Subcutaneous adipose tissue (tissue), 4 donors: ENCODE measurements around the gene PCDHA1. TPM values are rescaled to one million over a fixed set of nuclear protein-coding genes. Genes with fewer than 3 reads are reported as not detected.

Experiments
- small RNA-seq: library from RNA; depleted of rRNA; stranded (forward); fragments of <200 nt; gene quantifications from one replicate; pipeline ENCODE3, GENCODE V24; 2016
- total RNA-seq, 4 donors: library from RNA; depleted of rRNA; stranded (reverse); fragments of >200 nt; gene quantifications; one replicate each; pipeline ENCODE4 v1.1.0, GENCODE V29; 2016
- TF ChIP-seq, protein P1 (sequence below): fragments of 450-650 bp; IDR thresholded peaks from one replicate; pipeline ENCODE4 v1.5.1; 2016; ENCODE audit warnings: low read depth, mild to moderate bottlenecking, control low read depth, antibody characterized with exemption, moderate library complexity

The PCDHA1 gene
- total RNA-seq, 4 donors from 2014 or later, result not detected

- TF ChIP-seq, protein P1, sequence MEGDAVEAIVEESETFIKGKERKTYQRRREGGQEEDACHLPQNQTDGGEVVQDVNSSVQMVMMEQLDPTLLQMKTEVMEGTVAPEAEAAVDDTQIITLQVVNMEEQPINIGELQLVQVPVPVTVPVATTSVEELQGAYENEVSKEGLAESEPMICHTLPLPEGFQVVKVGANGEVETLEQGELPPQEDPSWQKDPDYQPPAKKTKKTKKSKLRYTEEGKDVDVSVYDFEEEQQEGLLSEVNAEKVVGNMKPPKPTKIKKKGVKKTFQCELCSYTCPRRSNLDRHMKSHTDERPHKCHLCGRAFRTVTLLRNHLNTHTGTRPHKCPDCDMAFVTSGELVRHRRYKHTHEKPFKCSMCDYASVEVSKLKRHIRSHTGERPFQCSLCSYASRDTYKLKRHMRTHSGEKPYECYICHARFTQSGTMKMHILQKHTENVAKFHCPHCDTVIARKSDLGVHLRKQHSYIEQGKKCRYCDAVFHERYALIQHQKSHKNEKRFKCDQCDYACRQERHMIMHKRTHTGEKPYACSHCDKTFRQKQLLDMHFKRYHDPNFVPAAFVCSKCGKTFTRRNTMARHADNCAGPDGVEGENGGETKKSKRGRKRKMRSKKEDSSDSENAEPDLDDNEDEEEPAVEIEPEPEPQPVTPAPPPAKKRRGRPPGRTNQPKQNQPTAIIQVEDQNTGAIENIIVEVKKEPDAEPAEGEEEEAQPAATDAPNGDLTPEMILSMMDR, result no peak
Measured at GRCh38 chr5:141040771-141041426, 255.0 kb downstream of the PCDHA1 start.

DNA sequence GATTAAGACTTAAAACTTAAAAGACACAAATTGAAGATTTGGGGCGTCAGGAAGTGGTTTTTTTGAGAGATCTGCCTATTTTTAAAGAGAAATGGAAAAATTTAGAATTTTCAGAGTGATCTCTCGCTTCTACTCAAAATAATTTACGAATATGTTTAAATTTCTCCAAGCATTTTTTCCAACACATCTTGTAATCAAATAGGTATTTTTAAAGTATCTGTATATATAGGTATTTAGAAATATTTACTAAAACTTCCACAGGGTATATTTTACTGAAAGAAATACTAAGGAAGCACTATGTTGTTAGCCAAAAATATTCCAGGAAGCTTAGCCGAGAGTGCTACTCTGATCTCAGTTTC is 255.5 kb downstream of the PCDHA1 start:
- TF ChIP-seq, protein P1, result no peak

DNA sequence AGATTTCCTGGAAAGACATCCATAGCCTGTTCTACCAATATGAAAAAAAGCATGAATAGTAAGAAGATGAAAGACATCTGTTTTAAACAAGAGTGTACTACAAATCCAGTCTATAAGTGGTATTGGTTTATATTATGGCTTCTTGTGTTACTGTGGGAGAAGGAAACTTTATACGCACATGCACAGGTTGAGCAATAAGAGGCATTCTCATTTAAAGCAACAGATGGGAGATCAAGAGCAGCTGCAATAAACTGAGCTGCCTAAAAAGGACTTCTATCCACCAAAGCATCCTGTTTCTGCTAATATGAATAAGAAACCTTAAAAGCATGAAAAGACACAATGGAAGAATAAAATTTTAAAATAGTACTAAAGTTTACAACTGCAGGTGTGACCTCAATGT is 256.6 kb downstream of the PCDHA1 start:
- TF ChIP-seq, protein P1, result no peak

- TF ChIP-seq, protein P1, result no peak
Measured at GRCh38 chr5:141050622-141051520, 264.9 kb downstream of the PCDHA1 start, which contains the start of gene PCDHB1. Gene PCDHB1, plus strand, starts transcription at chr5:141051374. Its CDS starts 97 bp downstream, at chr5:141051471.

- TF ChIP-seq, protein P1, result no peak
Measured at GRCh38 chr5:141051521-141051866, 265.6 kb downstream of the PCDHA1 start.

Small RNAs within 50 kb of the gene (small RNA-seq; reads per million reads assigned to genes)
- not detected for gene AC010223.1

Other genes starting within 250 kb of the PCDHA1 start
- gene EIF4EBP3, start 238.5 kb upstream of the PCDHA1 start, total RNA-seq, result 10 to 100 TPM; 24.9 to 36.2 (median 27.9) TPM
- gene SRA1, start 228.7 kb upstream of the PCDHA1 start, total RNA-seq, result 10 to 100 TPM; 12.4 to 33.3 (median 14.7) TPM
- 10 to 100 TPM; 13.7 to 24.3 (median 18.9) TPM for gene APBB3, start 221.5 kb upstream of the PCDHA1 start, total RNA-seq
- gene SLC35A4, start 221.3 kb upstream of the PCDHA1 start, total RNA-seq, result 10 to 100 TPM; 21.1 to 32.2 (median 25.4) TPM
- 100 to 1,000 TPM in 2 of 4 donors, 10 to 100 TPM in 2; 61.2 to 114 (median 97.3) TPM for gene CD14, start 153.0 kb upstream of the PCDHA1 start, total RNA-seq
- 10 to 100 TPM; 11.4 to 64.5 (median 23.7) TPM for gene TMCO6, start 146.7 kb upstream of the PCDHA1 start, total RNA-seq
- 10 to 100 TPM; 63.2 to 83.2 (median 74.8) TPM for gene NDUFA2, start 138.5 kb upstream of the PCDHA1 start, total RNA-seq
- gene IK, start 138.3 kb upstream of the PCDHA1 start, total RNA-seq, result 100 to 1,000 TPM in 3 of 4 donors, 10 to 100 TPM in 1; 80.7 to 144 (median 114) TPM
- 10 to 100 TPM; 11.4 to 31.6 (median 19.8) TPM for gene WDR55, start 121.2 kb upstream of the PCDHA1 start, total RNA-seq
- 1 to 10 TPM in 2 of 4 donors, under 1 TPM in 1, not detected in 1; 0.66 to 1.3 (median 1.2) TPM for gene DND1, start 112.6 kb upstream of the PCDHA1 start, total RNA-seq
- gene HARS1, start 94.8 kb upstream of the PCDHA1 start, total RNA-seq, result 10 to 100 TPM; 38.4 to 49.8 (median 47.4) TPM
- gene HARS2, start 94.7 kb upstream of the PCDHA1 start, total RNA-seq, result 10 to 100 TPM; 23.2 to 32.1 (median 31.4) TPM
- 10 to 100 TPM; 35.0 to 48.7 (median 43.0) TPM for gene ZMAT2, start 85.7 kb upstream of the PCDHA1 start, total RNA-seq
- under 1 TPM in 1 of 4 donors, not detected in 3; 0.38 TPM for gene PCDHA2, start 8.7 kb downstream of the PCDHA1 start, total RNA-seq
- gene PCDHA3, start 14.9 kb downstream of the PCDHA1 start, total RNA-seq, result under 1 TPM; 0.16 to 0.34 (median 0.20) TPM
- 1 to 10 TPM in 1 of 4 donors, under 1 TPM in 3; 0.16 to 1.3 (median 0.76) TPM for gene PCDHA4, start 20.9 kb downstream of the PCDHA1 start, total RNA-seq
- under 1 TPM in 3 of 4 donors, not detected in 1; 0.33 to 0.57 (median 0.51) TPM for gene PCDHA5, start 35.5 kb downstream of the PCDHA1 start, total RNA-seq
- under 1 TPM; 0.22 to 0.49 (median 0.36) TPM for gene PCDHA6, start 41.8 kb downstream of the PCDHA1 start, total RNA-seq
- gene PCDHA7, start 48.1 kb downstream of the PCDHA1 start, total RNA-seq, result under 1 TPM; 0.17 to 0.44 (median 0.26) TPM
- under 1 TPM in 1 of 4 donors, not detected in 3; 0.17 TPM for gene PCDHA8, start 55.0 kb downstream of the PCDHA1 start, total RNA-seq
- gene PCDHA9, start 62.2 kb downstream of the PCDHA1 start, total RNA-seq, result under 1 TPM in 3 of 4 donors, not detected in 1; under 0.01 to 0.34 (median 0.19) TPM
- gene PCDHA10, start 69.8 kb downstream of the PCDHA1 start, total RNA-seq, result 1 to 10 TPM in 1 of 4 donors, under 1 TPM in 3; 0.51 to 1.9 (median 0.66) TPM
- under 1 TPM in 3 of 4 donors, not detected in 1; 0.22 to 0.34 (median 0.33) TPM for gene PCDHA11, start 82.8 kb downstream of the PCDHA1 start, total RNA-seq
- gene PCDHA12, start 89.2 kb downstream of the PCDHA1 start, total RNA-seq, result under 1 TPM in 3 of 4 donors, not detected in 1; 0.17 to 0.22 (median 0.19) TPM
- 1 to 10 TPM in 1 of 4 donors, under 1 TPM in 3; 0.34 to 1.5 (median 0.69) TPM for gene PCDHA13, start 96.0 kb downstream of the PCDHA1 start, total RNA-seq
- gene PCDHAC1, start 140.2 kb downstream of the PCDHA1 start, total RNA-seq, result 1 to 10 TPM in 1 of 4 donors, under 1 TPM in 3; 0.44 to 1.9 (median 0.74) TPM
- 1 to 10 TPM in 1 of 4 donors, under 1 TPM in 3; 0.49 to 1.1 (median 0.81) TPM for gene PCDHAC2, start 180.3 kb downstream of the PCDHA1 start, total RNA-seq